ENCODE data around the gene BCHE.
A peak's percentile ranks its signal among the peaks of the same experiment; 100 is the strongest.

BCHE gene

DNA sequence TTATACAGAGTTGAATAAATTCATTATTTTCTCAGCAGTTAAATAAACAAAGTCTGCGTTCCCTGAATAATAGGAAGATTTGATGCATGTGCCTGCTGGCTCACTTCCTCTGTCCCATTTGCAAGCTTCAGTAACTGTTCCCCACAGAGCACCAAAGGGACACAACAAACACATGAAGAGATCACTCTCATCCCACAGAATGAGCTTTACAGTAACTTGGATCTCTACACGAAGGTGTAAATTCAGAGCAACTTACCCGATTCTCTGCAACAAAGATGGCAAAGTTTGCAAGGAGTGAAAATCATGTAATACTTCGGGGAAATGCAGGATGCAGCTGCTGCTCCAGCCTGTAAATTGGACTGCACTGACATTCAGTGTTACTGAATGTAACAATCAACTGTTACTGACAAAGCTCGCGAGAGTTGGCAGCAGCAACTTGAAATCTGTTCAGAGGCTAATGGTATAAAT lies at the start of gene BCHE:
BCHE (minus strand) TSS at position 366 of the 468 bp plus-strand sequence. CDS start 6,390 bp downstream, outside the sequence.
- DNase-seq (ENCODE audit: low spot score): peak; percentile 52

DNA sequence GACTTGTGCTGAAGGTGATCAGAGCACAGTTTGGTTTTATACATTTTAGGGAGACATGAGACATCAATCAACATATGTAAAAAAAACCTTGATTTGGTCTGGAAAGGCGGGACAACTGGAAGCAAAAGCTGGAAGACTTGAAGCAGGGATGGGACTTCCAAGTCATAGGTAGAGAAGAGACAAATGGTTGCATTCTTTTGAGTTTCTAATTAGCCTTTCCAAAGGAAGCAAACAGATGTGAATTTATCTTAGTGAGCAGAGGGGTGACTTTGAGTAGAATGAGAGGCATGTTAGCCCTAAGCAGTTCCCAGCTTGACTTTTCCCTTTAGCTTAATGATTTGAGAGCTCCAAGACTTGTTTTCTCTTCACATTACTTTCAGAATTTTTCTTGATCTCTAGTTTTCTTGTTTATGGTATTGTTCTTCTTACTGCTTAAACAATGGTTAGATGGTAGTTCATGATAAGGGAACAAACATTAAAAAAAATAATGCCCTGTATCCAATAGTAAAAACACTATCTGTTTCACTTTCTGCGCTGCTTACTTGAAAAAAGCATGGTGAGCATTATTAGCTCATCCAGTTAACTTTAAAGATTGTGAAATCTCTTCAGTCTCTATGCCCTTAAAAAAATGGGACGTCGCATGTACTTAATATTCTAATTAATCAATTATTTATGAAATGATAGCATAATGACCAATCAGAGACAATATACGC lies 48.5 kb upstream of the BCHE start:
- no peak for DNase-seq (ENCODE audit: low spot score)

DNA sequence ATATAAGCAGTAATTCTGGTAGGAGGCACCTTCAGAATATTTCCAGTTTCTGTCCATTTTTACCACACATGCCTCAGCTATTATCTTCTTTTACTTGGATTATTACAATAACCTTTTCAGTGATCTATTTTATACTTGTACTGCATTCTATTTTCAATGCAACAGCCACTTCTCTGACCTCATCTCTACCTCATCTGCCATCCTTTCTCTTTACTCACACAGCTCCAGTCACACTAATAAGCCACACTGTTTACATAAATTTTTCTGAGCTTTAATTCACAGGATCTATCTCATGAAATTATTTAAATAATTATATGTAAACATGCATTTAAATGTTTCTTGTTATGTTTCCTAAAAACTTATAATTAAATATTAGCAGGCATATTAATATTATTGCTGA lies 47.3 kb upstream of the BCHE start:
- no peak for DNase-seq (ENCODE audit: low spot score)

DNA sequence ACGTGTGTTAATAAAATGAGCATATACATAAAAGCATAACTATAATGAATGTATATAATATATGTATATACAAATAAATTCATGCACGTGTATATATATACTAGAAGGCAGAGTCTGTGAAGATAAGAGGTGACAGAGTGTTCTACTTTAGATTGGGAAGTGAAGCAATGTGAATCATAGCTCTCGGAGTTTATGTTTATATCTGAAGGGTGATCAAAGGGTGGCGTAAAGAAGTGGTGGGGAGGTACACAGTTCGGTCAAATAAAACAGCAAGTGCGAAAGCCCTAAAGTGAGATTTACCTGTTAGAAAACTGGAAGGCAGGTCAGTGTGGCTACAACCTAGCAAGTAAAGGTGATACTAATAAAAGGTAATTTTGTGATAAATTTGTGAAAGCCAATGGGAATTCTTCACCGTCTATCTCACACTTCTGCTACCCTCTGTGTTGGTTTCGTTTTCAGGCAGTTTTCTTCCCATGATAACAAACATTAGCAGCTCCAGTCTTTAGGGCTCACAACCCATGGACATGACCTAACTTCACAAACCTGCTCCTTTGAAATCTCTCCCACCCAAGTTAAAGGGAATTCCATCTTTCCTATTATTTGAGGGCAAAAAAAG lies 46.7 kb upstream of the BCHE start:
- no peak for DNase-seq (ENCODE audit: low spot score)

DNA sequence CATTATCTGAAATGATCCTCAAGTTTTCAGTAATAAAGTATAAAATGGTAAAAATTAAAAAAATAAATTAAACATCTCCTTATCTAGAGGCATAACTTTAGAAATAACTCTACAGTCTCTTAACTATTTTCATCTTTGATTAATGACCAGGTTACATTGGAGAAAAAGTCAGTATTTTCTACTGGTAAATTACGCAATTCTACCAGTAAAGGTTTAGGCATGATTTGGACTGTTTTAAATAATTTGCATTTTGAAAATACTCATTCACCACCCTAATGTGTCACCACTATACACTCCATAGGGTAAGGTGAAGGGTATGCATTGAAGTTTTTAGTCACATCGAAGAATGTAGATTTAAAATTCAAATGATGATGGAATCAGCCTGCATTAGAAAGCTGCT lies 45.9 kb upstream of the BCHE start:
- DNase-seq (ENCODE audit: low spot score): no peak

DNA sequence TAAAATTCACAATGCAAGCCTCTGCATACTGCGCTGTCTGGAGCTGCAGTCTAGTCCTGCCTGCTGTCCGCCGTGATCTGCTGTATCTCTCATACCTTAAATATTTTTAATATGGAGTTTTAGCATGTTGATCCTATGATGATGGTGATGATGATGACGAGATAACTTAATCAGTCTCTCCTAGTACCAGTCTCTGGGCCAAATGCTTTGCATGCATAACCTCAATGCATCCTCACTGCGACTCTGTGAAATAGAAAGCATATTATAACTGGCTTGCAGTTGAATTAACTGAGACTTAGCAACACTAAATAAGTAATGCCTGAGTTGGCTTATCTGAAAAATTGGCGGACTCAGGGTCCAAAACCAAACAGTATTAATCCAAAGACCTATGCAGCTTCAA lies 38.4 kb upstream of the BCHE start:
- DNase-seq (ENCODE audit: low spot score): no peak

DNA sequence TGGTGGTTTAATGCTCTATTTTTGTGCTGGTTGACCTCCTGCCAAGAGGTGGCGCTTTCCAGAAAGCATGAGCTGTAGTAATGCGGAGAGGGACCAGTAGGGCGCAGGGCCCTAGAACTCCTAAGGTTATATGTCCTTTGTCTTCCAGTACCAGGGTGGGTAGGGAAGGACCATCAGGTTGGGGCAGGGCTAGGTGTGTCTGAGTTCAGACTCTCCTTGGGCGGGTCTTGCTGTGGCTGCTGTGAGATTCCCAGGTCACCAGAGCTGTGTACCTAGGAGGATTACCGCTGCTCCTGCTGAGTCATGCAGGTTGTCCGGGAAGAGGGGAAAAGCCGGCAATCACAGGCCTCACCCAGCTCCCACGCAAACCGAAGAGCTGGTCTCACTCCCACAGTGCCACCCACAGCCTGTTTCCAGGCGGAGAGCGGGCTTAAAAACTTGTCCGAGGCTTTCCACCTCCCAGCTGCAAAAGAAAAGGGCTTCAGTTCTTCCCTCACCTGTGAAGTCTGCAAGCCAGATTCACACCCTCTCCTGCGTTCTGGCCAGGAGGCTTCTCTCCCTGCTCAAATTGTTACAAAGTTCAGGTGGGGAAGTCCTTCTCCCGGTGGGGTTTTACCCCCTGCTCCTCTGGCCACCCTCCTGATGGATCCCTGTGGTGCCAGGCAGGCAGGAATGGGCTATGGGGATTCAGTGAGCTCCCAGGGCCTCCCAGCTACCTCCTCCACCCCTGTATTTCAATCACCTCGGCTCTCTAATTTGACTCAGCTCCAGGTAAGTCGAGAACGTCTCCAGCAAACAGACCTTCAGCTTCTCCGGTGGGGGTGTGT lies 37.7 kb upstream of the BCHE start:
- no peak for DNase-seq (ENCODE audit: low spot score)

DNA sequence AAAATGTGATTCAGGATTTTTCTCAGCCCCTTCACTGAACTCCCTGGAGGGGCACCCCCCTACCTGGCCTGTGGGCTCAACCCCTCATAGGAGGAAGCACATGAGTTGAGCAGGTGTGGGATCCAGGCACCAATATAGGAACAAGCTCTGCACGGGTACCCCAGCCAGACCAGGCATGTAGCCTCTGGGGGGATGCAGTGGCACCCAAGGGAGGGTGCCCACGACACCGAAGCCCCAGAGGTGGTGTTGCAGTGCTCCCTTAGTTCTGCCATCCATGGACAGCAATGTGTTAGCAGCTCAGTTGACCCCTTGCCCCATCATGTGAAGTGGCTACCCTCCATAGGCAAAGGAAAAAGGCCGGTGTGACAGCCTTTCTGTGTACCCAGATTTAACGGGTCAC lies 30.9 kb upstream of the BCHE start:
- DNase-seq (ENCODE audit: low spot score): no peak

DNA sequence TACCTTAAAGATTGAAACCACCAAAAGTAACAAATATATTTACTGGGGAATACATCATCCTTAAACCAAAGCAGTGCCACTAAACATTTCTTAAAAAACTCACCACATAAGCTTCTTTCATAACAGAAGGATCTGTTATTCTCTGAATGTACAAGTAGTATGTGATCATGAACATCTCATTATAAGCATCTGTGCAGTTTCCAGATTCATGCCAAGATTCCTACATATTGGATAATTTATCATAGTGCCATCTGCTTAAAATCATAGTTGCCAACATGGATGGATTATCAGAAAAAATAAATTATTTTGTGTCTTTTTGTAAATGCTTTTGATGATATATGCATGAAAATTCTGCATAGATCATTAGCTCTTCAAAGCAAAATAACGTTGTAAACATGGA lies 21.8 kb upstream of the BCHE start:
- DNase-seq (ENCODE audit: low spot score): no peak

DNA sequence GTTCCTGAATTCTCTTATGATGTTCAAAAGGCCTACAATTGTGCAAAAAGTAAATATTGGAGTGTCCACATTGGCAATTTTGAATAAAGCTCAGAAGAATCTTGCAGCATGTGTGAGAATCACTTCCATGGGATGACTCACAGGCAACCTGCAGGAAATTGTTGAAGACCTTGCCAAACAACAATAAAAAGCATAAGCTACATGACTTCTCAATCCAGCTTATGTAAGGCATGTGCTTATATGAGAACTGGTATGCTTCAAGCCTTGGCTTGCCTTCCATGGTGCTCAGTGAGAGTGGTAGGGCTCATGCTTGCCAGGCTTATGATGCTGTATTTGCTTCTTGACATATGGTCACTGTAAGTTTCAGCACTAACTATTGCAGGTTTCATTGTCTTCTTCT lies 18.4 kb upstream of the BCHE start:
- DNase-seq (ENCODE audit: low spot score): no peak

DNA sequence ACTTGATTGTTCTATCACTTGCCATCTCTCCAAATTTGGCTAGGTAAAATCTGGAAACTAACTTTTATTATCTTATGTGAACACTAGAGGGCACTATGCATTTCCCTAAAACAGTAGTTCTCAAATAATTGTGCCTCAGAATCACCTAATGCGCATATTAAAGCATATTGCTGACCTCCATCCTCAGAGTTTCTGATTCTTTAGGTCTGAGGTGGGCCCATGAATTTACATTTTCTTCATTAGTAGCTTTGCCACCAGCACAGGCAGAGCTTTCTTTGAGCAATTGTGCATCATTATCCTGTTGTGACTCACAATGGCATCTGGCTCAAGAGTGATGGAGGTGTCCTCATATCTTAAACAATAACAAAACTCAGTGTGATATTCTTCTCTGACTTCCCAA lies 17.5 kb upstream of the BCHE start:
- DNase-seq (ENCODE audit: low spot score): no peak

DNA sequence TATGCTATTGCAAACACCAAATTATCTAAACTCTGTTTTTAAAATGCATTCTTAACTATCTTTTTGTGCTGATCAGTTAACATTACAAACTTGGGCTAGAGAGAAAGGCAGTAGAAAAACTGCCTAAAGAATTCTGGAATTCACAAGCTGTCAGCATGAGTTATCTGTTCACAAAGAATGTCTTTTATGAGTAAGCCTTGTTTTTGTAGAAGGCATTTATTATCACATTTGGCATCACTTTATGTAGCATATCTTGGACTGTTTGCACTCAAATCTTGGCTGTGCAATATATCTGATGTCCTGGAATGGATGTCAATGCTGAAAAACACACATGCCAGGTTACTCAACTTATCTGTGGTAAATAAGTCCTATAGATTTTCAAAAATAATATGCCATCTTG lies 15.5 kb upstream of the BCHE start:
- DNase-seq (ENCODE audit: low spot score): no peak

DNA sequence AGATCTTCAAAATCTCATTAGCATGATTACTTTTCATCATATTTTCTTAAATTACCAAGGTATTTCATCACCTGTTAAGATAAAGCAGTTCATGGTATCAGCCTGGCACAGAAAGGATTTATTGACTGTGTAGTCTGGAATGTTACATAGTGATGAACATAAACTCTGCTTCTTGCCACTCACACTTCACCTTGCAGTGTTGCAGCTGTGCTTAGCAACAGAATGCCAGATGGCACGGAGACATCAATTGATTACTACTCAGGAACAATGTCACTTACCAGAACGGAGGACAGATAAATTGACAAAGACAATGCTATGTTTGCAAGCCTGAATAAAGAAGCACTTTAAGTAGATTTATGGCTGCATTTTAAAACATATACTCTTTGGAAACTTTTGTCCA lies 15.0 kb upstream of the BCHE start:
- DNase-seq (ENCODE audit: low spot score): no peak

DNA sequence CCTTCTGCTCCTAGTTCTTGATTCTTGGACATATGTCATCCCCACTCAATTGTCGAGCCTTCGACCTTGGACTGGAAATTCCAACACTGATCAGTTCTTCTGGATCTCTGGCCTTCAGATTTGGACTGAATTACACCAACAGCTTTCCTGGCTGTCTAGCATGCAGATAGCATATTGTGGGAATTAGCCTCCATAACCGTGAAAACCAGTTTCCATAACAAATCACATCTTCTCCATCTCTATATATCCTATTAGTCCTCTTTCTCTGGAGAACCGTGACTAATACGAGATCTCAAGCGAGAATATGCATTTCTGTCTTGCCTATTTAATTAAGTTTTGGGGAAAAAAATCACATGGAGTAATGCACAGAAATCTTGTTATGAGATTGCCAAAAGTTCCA lies 8.8 kb upstream of the BCHE start:
- no peak for DNase-seq (ENCODE audit: low spot score)

DNA sequence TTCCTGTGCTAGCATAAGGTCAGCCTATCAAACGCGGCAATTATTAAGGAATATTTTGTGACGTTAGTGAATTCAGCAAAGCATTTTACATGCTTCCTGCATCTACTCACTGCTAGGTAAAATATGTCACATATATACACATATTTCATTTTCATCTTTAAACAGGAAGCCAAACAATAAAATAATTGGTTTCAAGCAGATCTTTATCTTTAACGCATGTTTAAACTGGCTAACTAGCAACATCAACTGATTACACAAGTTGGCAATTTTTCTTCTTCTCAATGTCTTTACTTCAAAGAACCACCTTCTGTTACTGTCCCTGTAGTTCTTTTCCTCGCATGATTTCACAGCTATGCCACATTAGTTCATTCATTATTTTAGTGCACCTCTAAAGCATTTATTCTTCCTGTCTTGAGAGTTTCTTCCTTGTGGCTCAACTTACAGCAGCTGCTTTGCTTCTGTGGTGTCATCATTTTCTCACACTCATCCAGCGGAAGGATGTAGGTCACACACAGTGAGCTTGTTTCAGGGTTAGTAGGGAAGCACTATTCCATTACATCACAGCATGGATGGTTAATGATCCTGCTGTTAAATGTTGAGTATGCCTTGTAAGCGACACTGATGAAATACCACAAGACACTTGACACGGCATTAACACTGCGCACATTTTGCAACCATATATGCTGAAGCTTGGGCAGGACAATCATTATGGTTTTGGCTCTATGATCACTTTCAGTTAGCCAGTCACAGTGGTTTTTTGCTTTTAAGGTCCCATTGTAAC lies 2.3 kb upstream of the BCHE start:
- no peak for DNase-seq (ENCODE audit: low spot score)

DNA sequence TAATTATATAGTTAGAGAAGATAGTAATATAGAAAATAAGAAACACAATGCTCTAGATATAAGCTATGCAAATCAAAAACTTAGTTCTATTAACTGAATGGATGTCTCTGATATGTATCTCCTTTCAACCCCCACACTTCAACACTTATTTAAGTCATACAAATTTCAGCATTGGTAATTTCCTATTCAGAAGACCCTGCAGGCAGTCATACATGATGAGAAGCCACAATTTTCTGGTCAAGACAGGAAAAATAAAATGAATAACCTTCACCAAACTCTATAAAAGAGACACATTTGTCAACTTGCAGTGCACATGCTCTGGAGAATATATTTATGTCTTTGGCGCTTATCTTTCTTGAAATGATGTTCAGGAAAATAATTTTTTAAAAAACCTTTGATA lies 578 bp upstream of the BCHE start:
- DNase-seq (ENCODE audit: low spot score): no peak

DNA sequence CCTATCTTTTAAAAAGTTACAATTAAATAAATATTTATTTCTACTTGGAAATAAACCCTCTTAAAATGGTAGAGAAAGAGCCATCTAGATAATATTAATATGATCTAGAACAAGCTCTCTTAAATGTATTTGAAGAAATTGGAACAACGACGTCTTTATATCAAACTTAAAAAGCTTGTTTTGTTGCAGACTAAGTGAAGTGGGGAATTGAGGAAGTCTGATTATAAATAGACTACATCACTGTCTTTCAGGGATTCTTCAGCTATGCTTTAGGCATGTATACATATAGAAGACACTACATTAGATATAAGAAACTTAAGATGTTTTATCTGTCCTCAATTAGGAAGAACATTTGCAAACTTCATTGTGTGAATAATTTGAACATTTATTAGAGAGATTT lies 1.8 kb downstream of the BCHE start:
- no peak for DNase-seq (ENCODE audit: low spot score)

DNA sequence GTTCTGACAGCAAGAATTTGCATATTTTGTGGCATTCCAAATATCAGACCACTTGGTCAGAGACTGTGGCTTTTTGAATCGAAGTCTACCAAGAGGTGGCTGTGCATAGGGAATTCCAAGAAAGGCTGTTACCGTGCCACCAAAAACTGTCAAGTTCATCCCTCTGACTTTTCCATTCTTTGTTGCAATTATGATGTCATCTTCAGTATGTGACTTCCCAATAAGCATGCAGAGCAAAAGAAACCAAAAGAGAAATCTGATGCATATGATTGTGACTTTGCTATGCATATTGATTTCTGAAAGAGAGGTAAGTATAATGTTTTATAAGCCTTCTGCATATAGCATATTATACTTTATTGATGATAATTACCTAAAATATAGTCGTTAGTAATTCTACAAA lies 6.5 kb downstream of the BCHE start:
- DNase-seq (ENCODE audit: low spot score): no peak

DNA sequence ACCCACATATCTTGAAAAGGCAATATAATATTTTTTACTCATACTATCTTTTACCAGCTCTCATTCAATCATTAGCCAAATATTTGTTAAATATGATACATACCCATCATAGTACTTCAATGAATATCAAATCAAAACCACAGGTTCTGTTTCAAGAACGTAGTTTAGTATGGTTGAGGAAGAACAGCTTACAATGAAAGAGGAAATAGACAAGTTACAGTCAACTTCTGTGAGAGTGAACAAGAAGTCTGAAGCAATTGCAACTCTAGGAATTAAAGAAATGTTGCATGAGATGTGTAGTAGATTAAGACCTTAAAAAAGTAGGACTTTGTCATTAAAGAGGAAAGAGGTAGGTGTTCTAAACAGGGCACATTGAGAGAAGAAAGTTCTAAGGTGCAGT lies 9.3 kb downstream of the BCHE start:
- no peak for DNase-seq (ENCODE audit: low spot score)

DNA sequence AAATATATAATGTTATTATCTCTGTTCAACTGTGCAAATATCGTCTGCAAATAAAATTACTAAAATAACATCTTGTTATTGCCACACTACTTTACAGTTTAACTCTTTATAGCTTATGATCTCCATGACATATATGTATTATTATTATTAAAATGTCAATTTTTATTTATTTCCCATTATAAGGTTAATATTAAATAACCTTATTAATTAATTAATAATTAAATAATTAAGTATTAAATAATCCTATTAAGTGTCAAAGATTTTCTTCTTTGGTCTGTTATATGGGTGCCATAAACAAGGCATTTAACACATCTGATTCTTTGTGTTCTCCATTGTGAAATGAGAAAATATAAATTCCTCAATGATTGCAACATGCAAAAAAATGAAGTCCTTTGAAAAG lies 10.0 kb downstream of the BCHE start:
- DNase-seq (ENCODE audit: low spot score): no peak

DNA sequence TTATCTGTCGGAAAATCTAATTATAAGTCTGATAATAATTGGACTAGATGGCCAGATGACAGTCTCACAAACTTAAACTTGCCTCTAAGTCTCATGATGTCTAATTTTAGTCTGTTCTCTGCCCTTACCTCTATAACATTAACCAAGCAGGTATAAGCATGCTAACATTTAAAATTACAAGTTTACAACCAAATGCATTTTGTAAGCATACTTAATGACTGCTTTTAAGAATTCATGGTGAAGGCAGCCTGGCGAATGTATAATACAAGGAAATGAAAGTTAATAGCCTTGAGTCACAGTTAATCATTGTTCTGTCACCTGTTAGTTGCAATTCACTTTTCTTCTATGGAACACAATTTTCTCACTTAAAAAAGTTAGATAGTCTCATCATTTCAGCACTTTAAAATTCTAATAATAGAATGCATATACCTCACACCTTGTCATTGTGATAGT lies 16.5 kb downstream of the BCHE start:
- no peak for DNase-seq (ENCODE audit: low spot score)

DNA sequence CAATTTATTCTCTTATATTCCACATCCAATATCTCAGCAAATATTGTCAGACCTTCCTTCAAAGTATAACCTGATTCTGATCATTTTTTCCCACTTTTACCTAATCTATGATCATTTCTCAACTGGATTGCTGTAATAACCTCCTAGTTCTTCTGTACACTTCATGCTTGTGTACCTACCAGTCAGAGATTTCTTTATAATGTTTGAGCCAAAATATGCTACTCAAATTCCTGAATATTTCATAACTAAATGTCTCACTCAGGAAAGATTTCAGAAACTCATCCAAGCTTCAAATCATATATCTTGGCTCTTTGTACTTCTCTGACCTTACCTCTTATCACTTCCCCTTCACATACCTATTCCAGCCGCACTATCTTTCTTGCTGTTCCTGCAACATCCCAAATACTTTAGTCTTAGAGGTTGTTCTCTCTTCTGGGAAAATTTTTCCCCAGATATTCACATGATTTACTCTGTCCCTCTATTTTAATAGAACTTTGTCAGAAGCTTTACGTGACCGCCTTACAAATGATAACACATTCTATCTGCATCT lies 20.0 kb downstream of the BCHE start:
- DNase-seq (ENCODE audit: low spot score): no peak

Data from globus pallidus (tissue), 1 donor.